OCI-LY1 (cell line): ENCODE results near the gene CTDSPL.

Source experiments
- EZH2 ChIP-seq: fragments of 200-600 bp; sonication (generic), shearing (Covaris generic); IDR thresholded peaks from 2 replicates; pipeline ENCODE4 v1.8.0; 2017; ENCODE audit warnings: borderline replicate concordance, mixed run types, mild to moderate bottlenecking, antibody characterized with exemption, low read length, moderate library complexity, mixed read lengths
- TF ChIP-seq, protein P1 (sequence below): fragments of 200-600 bp; sonication (generic), shearing (Covaris generic); IDR thresholded peaks from 2 replicates; pipeline ENCODE4 v1.5.1; 2017; ENCODE audit warnings: mild to moderate bottlenecking, antibody characterized with exemption, low read length, moderate library complexity, mixed read lengths

GRCh38 chr3:38002291-38002876 lies 140.7 kb downstream of the CTDSPL start:
- TF ChIP-seq, protein P1, sequence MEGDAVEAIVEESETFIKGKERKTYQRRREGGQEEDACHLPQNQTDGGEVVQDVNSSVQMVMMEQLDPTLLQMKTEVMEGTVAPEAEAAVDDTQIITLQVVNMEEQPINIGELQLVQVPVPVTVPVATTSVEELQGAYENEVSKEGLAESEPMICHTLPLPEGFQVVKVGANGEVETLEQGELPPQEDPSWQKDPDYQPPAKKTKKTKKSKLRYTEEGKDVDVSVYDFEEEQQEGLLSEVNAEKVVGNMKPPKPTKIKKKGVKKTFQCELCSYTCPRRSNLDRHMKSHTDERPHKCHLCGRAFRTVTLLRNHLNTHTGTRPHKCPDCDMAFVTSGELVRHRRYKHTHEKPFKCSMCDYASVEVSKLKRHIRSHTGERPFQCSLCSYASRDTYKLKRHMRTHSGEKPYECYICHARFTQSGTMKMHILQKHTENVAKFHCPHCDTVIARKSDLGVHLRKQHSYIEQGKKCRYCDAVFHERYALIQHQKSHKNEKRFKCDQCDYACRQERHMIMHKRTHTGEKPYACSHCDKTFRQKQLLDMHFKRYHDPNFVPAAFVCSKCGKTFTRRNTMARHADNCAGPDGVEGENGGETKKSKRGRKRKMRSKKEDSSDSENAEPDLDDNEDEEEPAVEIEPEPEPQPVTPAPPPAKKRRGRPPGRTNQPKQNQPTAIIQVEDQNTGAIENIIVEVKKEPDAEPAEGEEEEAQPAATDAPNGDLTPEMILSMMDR = no peak
- TF ChIP-seq EZH2 = no peak
